ENCODE data around the gene BCKDHB.
A peak's percentile ranks its signal among the peaks of the same experiment; 100 is the strongest.
"Not testable (repeated sequence)": the region's sequence is repeated elsewhere in the genome, so short reads cannot be mapped to it uniquely, and the experiment has no call there.

Gene BCKDHB

GRCh38 chr6:80263585-80263984, 157.1 kb downstream of the BCKDHB start:
- DNase-seq (ENCODE audit: low spot score) = no peak

GRCh38 chr6:80268865-80269730, 162.6 kb downstream of the BCKDHB start:
- DNase-seq (ENCODE audit: low spot score) = no peak

GRCh38 chr6:80271074-80271473, 164.6 kb downstream of the BCKDHB start:
- DNase-seq (ENCODE audit: low spot score) = no peak

GRCh38 chr6:80272988-80273387, 166.5 kb downstream of the BCKDHB start:
- DNase-seq (ENCODE audit: low spot score) = no peak

GRCh38 chr6:80276861-80277260, 170.4 kb downstream of the BCKDHB start:
- DNase-seq (ENCODE audit: low spot score) = no peak

GRCh38 chr6:80277501-80277900, 171.0 kb downstream of the BCKDHB start:
- DNase-seq (ENCODE audit: low spot score) = no peak

- peak; percentile 13 for DNase-seq (ENCODE audit: low spot score)
Observed at GRCh38 chr6:80280262-80281010, 174.0 kb downstream of the BCKDHB start.

GRCh38 chr6:80282913-80283554, 176.6 kb downstream of the BCKDHB start:
- no peak for DNase-seq (ENCODE audit: low spot score)

- no peak for DNase-seq (ENCODE audit: low spot score)
Observed at GRCh38 chr6:80287112-80287511, 180.6 kb downstream of the BCKDHB start.

- no peak for DNase-seq (ENCODE audit: low spot score)
Observed at GRCh38 chr6:80287607-80288006, 181.1 kb downstream of the BCKDHB start.

GRCh38 chr6:80289727-80290126, 183.3 kb downstream of the BCKDHB start:
- DNase-seq (ENCODE audit: low spot score) = no peak

- DNase-seq (ENCODE audit: low spot score) = not testable (repeated sequence)
Observed at GRCh38 chr6:80294531-80294930, 188.1 kb downstream of the BCKDHB start.

GRCh38 chr6:80302716-80303115, 196.2 kb downstream of the BCKDHB start:
- DNase-seq (ENCODE audit: low spot score) = no peak

- peak; percentile 11 for DNase-seq (ENCODE audit: low spot score)
Observed at GRCh38 chr6:80304014-80304413, 197.5 kb downstream of the BCKDHB start.

- no peak for DNase-seq (ENCODE audit: low spot score)
Observed at GRCh38 chr6:80314531-80314930, 208.1 kb downstream of the BCKDHB start.

GRCh38 chr6:80316686-80317231, 210.3 kb downstream of the BCKDHB start:
- peak; percentile 30 for DNase-seq (ENCODE audit: low spot score)

- DNase-seq (ENCODE audit: low spot score) = no peak
Observed at GRCh38 chr6:80319196-80319595, 212.7 kb downstream of the BCKDHB start.

GRCh38 chr6:80321011-80321410, 214.5 kb downstream of the BCKDHB start:
- DNase-seq (ENCODE audit: low spot score) = no peak

GRCh38 chr6:80325742-80326141, 219.3 kb downstream of the BCKDHB start:
- DNase-seq (ENCODE audit: low spot score) = no peak

GRCh38 chr6:80328652-80329051, 222.2 kb downstream of the BCKDHB start:
- DNase-seq (ENCODE audit: low spot score) = no peak

GRCh38 chr6:80329496-80329895, 223.0 kb downstream of the BCKDHB start:
- no peak for DNase-seq (ENCODE audit: low spot score)

GRCh38 chr6:80330961-80331360, 224.5 kb downstream of the BCKDHB start:
- DNase-seq (ENCODE audit: low spot score) = no peak
